Kidney capillary endothelial cell (primary cell): ENCODE measurements around the gene ABCC10.
"Not testable (repeated sequence)": the region's sequence is repeated elsewhere in the genome, so short reads cannot be mapped to it uniquely, and the experiment has no call there.

ENCODE experiments used
- DNase-seq: peaks from one replicate; pipeline ENCODE4 v3.0.0-alpha.2; 2018; ENCODE audit warnings: low spot score

ABCC10 gene

DNA sequence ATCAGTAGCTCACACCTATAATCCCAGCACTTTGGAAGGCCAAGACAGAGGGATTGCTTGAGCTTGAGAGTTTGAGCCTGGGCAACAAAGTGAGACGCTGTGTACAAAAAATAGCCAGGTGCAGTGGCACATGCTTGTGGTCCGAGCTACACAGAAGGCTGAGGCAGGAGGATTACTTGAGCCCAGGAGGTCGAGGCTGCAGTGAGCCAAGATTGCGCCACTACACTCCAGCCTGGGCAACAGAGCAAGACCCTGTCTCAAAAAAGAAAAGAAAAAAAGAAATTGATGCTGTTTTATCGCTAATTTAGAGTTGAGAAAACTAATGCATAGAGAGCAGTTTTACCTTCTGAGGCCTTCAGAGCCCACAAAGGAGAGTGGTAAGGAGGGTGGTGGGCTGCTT is 71.0 kb downstream of the ABCC10 start:
- not testable (repeated sequence) for DNase-seq

DNA sequence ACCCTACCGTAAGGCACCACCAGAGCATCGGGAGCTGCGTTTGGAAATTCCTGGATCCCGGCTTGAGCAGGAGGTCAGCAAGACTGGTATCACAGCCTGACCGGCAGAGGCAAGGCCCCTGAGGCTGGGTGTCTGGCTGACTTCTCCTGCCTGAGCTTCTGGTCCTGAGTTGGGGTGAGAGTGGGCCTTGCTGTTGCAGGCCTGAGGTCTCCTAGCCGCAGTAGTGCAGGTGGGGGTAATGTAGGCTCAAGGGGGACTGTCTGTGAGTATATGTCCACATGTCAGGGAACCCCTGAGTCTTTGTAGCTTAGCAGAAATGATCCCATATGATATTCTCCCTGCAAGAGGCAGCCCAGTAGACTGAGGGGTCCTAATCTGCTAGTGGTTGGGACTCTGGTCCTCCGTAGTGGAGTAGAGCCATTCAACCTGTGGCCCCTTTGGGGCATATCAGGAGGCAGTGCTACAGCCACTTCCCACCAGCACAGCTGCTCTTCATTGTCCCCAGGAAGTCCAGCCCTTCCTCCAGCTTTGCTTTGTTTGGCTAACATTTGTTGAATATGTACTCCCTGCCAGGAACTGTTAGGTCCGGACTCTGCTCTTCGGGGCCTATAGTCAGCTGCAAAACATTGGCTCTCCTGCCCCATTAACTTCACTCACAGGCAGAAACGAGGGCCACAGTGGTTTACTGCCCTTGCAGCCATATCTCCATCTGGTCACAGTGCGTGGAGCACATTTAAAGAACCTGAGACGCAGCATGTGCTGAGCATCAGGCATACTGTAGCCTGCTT is 71.9 kb downstream of the ABCC10 start:
- DNase-seq = no peak
